Measurements from ENCODE around the gene MYBBP1A. TPM values are rescaled to one million over a fixed set of nuclear protein-coding genes. Genes with fewer than 3 reads are reported as not detected.
A peak's percentile ranks its signal among the peaks of the same experiment; 100 is the strongest.

The MYBBP1A gene
- total and polyA plus RNA-seq, 2 experiments from 2014 or later = 23.7 to 44.1 TPM

DNA sequence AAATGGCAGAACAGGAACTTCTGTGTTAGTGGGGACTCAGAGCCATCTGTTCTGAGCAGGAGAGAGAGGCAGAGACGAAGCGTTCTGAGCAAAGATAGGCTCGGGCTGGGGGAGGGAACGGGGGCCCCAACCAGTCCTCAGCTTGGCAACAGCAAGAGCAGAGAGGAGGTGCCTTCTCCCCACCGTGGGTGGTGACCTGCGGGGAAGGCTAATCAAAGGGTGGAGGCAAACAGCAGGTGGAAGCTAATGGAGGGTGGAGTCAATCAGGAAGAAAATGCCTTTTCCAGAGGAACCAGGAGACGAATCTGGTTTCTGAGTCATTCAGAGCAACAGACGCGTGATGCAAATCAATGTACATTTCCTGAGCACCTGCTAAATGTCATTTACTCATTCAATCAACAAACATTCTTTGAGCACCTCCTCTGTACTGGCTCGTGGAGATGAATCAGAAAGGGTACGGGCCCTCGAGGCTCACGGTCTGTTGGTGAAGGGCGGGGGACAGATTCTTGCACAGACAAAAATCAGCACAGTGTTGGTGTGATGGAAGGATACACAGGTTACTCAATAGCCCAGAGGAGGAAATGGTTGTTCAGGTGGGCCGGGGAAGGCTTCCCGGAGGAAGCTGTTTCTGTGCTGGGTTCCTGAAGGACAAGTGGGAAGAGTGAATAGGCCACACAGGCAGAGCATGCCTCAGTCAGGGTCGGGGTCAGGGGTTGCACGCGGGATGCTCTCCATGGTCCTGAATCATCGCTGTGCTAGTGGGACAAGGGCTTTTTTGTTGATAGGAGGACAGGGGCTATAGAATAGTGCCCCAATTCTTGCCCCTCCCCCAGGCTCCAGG, 62.2 kb downstream of the MYBBP1A start:
- Histone ChIP-seq H3K27me3 (peaks cover 4% of the 10 kb centered on the region), H3K36me3 (replicated peaks; ENCODE audit: insufficient read depth, low read depth) (no peaks in the 10 kb centered on the region), H3K9me3 (ENCODE audit: low read depth) (no peaks in the 10 kb centered on the region), H3K9me2 (replicated peaks; ENCODE audit: insufficient read depth) (no peaks in the 10 kb centered on the region), H3K79me2 (no peaks in the 10 kb centered on the region), H2AFZ (no peak overlapping the region), H3K4me2 (no peak overlapping the region), H4K20me1 (ENCODE audit: insufficient read depth, poor library complexity, severe bottlenecking) (no peaks in the 10 kb centered on the region), H3K27ac (peak overlapping the region; percentile 57), H3K4me1 (ENCODE audit: insufficient read depth) (no peaks in the 10 kb centered on the region), H3K4me3 (no peak overlapping the region)
- WGBS (ENCODE audit: low lambda C conversion rate, missing lambda C conversion rate) = 47% methylated on average over 20 of the region's 20 CpGs
- peak; percentile 80 for DNase-seq (ENCODE audit: low spot score)
- TF ChIP-seq, protein P1, sequence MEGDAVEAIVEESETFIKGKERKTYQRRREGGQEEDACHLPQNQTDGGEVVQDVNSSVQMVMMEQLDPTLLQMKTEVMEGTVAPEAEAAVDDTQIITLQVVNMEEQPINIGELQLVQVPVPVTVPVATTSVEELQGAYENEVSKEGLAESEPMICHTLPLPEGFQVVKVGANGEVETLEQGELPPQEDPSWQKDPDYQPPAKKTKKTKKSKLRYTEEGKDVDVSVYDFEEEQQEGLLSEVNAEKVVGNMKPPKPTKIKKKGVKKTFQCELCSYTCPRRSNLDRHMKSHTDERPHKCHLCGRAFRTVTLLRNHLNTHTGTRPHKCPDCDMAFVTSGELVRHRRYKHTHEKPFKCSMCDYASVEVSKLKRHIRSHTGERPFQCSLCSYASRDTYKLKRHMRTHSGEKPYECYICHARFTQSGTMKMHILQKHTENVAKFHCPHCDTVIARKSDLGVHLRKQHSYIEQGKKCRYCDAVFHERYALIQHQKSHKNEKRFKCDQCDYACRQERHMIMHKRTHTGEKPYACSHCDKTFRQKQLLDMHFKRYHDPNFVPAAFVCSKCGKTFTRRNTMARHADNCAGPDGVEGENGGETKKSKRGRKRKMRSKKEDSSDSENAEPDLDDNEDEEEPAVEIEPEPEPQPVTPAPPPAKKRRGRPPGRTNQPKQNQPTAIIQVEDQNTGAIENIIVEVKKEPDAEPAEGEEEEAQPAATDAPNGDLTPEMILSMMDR (IDR thresholded peaks at IDR 0.05; ENCODE audit: poor library complexity) = no peak
- TF ChIP-seq EZH2 (IDR thresholded peaks at IDR 0.05; ENCODE audit: borderline replicate concordance) (no peak), EZH2phosphoT487 (IDR thresholded peaks at IDR 0.05; ENCODE audit: low read depth, severe bottlenecking, unreplicated experiment) (no peak)

DNA sequence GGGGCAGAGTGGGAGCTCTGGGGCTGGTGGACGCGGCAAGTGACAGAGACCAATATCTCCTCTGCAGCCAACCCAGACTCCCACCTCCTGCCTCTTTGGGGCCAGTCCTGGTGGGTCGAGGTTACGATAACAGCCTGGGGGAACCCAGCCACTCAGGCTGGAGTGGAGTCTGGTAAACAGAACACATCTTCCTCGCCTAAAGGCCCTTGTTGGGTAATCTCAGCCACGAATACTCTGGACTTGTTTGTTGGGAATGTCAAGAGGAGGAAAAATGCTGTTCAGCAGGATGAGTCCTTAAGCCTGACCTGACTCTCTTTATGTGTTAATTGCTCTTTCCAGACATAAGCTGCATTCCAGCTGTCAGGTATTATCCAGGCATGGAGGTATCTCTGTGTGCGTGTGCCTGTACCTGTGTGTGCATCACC, 64.5 kb downstream of the MYBBP1A start:
- Histone ChIP-seq H3K9me2 (replicated peaks; ENCODE audit: insufficient read depth) (no peaks in the 10 kb centered on the region), H3K9me3 (ENCODE audit: low read depth) (no peaks in the 10 kb centered on the region), H3K36me3 (replicated peaks; ENCODE audit: insufficient read depth, low read depth) (no peaks in the 10 kb centered on the region), H3K4me3 (no peak overlapping the region), H2AFZ (no peak overlapping the region), H3K27ac (no peak overlapping the region), H3K27me3 (no peaks in the 10 kb centered on the region), H4K20me1 (ENCODE audit: insufficient read depth, poor library complexity, severe bottlenecking) (no peaks in the 10 kb centered on the region), H3K4me2 (no peak overlapping the region), H3K79me2 (no peaks in the 10 kb centered on the region), H3K4me1 (ENCODE audit: insufficient read depth) (no peaks in the 10 kb centered on the region)
- WGBS (ENCODE audit: low lambda C conversion rate, missing lambda C conversion rate) = 50% methylated on average over 7 of the region's 7 CpGs
- TF ChIP-seq, protein P1 (IDR thresholded peaks at IDR 0.05; ENCODE audit: poor library complexity) = no peak
- TF ChIP-seq EZH2 (IDR thresholded peaks at IDR 0.05; ENCODE audit: borderline replicate concordance) = no peak
- TF ChIP-seq EZH2phosphoT487 (IDR thresholded peaks at IDR 0.05; ENCODE audit: low read depth, severe bottlenecking, unreplicated experiment) = no peak
- no peak for DNase-seq (ENCODE audit: low spot score)

DNA sequence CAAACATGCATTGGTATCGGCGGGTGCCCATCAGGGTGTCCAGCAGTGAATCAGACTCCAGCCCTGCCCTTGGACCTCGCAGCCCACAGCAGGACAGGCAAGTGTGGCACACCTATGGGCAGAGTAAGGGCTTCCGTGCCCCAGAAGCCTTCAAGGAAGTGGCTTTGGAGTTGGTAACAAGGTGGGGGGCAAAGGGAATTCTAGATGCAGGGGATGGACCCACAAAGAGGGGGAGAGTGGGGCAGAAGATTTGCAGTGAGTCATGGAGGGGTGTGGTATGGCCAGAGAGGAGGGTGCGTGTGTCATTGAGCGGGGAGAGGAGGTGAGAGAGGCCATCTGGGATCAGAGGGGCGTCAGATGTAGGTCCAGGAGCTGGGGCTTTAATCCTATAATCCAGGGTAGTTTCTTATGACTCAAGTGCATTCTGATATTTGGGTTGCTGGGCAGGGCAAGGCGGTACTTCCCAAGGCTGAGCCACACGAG, 65.0 kb downstream of the MYBBP1A start:
- H3K79me2 ChIP-seq = no peaks in the 10 kb centered on the region
- no peak overlapping the region for H3K4me2 ChIP-seq
- no peak overlapping the region for H3K4me3 ChIP-seq
- DNase-seq (ENCODE audit: low spot score) = no peak
- H3K27me3 ChIP-seq = no peaks in the 10 kb centered on the region
- H4K20me1 ChIP-seq (ENCODE audit: insufficient read depth, poor library complexity, severe bottlenecking) = no peaks in the 10 kb centered on the region
- H3K4me1 ChIP-seq (ENCODE audit: insufficient read depth) = no peaks in the 10 kb centered on the region
- TF ChIP-seq EZH2phosphoT487 (IDR thresholded peaks at IDR 0.05; ENCODE audit: low read depth, severe bottlenecking, unreplicated experiment) (no peak), EZH2 (IDR thresholded peaks at IDR 0.05; ENCODE audit: borderline replicate concordance) (no peak)
- TF ChIP-seq, protein P1 (IDR thresholded peaks at IDR 0.05; ENCODE audit: poor library complexity) = no peak
- no peak overlapping the region for H2AFZ ChIP-seq
- H3K27ac ChIP-seq = no peak overlapping the region
- no peaks in the 10 kb centered on the region for H3K9me2 ChIP-seq (replicated peaks; ENCODE audit: insufficient read depth)
- 60% methylated on average over 9 of the region's 9 CpGs for WGBS (ENCODE audit: low lambda C conversion rate, missing lambda C conversion rate)
- H3K9me3 ChIP-seq (ENCODE audit: low read depth) = no peaks in the 10 kb centered on the region
- no peaks in the 10 kb centered on the region for H3K36me3 ChIP-seq (replicated peaks; ENCODE audit: insufficient read depth, low read depth)

Measured in hepatocyte (in vitro differentiated cells).